GM23248 (cell line): ENCODE results near the gene ZNF469.

Experiments used
- EZH2 ChIP-seq: fragments of 200-600 bp; sonication (generic); IDR thresholded peaks from 2 replicates; pipeline ENCODE4 v1.6.1; 2018; ENCODE audit warnings: antibody characterized with exemption, mild to moderate bottlenecking; ENCODE audit not compliant: insufficient read depth, poor library complexity, severe bottlenecking
- EZH2phosphoT487 ChIP-seq: fragments of 200-600 bp; sonication (generic); IDR thresholded peaks from 2 replicates; pipeline ENCODE4 v1.6.1; 2018; ENCODE audit warnings: antibody characterized with exemption, moderate library complexity, mild to moderate bottlenecking, low read depth; ENCODE audit not compliant: insufficient read depth

DNA sequence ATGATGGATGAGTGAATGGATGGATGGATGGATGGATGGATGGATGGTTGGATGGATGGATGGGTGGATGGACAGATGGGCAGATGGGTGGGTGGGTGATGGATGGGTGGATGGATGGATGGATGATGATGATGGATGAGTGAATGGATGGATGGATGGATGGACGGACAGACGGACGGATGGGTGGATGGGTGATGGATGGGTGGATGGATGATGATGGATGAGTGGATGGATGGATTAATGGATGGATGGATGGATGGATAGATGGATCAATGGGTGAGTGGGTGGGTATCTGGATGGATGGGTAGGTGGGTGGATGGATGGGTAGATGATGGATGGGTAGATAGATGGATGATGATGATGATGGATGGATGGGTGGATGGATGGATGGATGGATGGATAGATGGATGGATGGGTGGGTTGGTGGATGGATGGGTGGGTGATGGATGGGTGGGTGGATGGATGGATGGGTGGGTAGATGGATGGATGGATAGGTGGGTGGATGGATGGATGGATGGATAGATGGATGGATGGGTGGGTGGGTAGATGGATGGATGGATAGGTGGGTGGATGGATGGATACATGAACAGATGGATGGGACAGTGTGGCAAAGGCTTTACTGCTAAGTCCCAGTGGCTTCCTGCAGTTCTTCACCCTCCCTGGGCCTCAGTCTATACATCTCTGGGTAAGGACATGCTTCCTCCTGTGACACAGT lies 40.1 kb downstream of the ZNF469 start:
- no peak for TF ChIP-seq EZH2
- TF ChIP-seq EZH2phosphoT487, result no peak
